Naive thymus-derived CD4-positive, alpha-beta T cell (primary cell): ENCODE results near the gene TST. TPM values are rescaled to one million over a fixed set of nuclear protein-coding genes. Genes with fewer than 3 reads are reported as not detected.

Experiments
- ATAC-seq: fragments of 150-1000 bp; cut with Tn5 transposase; 2 replicates; pipeline ENCODE4 v1.10.0; 2021; ENCODE audit warnings: mild to moderate bottlenecking, moderate library complexity
- CTCF ChIA-PET: fragments of 350-600 bp; sonication (Branson Sonifier 250); formaldehyde crosslinking; loops from one replicate; lab custom pipeline; 2021; ENCODE audit warnings: antibody characterized with exemption; lab: Charles Lee
- POLR2A ChIA-PET: fragments of 350-600 bp; sonication (Branson Sonifier 250); formaldehyde crosslinking; loops from one replicate; lab custom pipeline; 2021; ENCODE audit warnings: antibody characterized with exemption, inconsistent platforms; lab: Charles Lee
- DNase-seq, 9 donors: peaks; one replicate each; pipeline versions ENCODE4 v3.0.0 to v3.0.0-alpha.2; 2020 to 2022; ENCODE audit warnings: mixed read lengths in 1 of 9
- H3K27ac ChIP-seq: one replicate; pipeline ENCODE4 v1.7.0; 2013; ENCODE audit warnings: mild to moderate bottlenecking, low read depth, low read length, moderate library complexity
- H3K27me3 ChIP-seq, 2 donors: one replicate each; pipeline ENCODE4 v1.7.0; 2013; ENCODE audit warnings: low read length in 2 of 2, mild to moderate bottlenecking in 2 of 2, moderate library complexity in 2 of 2; ENCODE audit not compliant: control insufficient read depth in 2 of 2, insufficient read depth in 2 of 2
- H3K36me3 ChIP-seq, 3 experiments: 1 replicate in 2 of 3; 2 replicates in 1 of 3; pipeline ENCODE4 v1.7.0; 2013; ENCODE audit warnings: low read length in 3 of 3, mild to moderate bottlenecking in 3 of 3, moderate library complexity in 1 of 3; ENCODE audit not compliant: insufficient read depth in 3 of 3, control insufficient read depth in 2 of 3
- H3K4me1 ChIP-seq, 2 donors: one replicate each; pipeline ENCODE4 v1.7.0; 2013; ENCODE audit warnings: low read length in 2 of 2, mild to moderate bottlenecking in 2 of 2, moderate library complexity in 1 of 2; ENCODE audit not compliant: control insufficient read depth in 2 of 2, insufficient read depth in 2 of 2
- H3K4me3 ChIP-seq: 2 replicates; pipeline ENCODE4 v1.7.0; 2013; ENCODE audit warnings: mild to moderate bottlenecking, low read length
- H3K9me3 ChIP-seq, 3 experiments: 1 replicate in 2 of 3; 2 replicates in 1 of 3; pipeline ENCODE4 v1.7.0; 2013; ENCODE audit warnings: low read length in 3 of 3; ENCODE audit not compliant: control insufficient read depth in 2 of 3
- H3K27ac Mint-ChIP-seq, 9 donors: one replicate each; pipeline ENCODE4 v1.8.0; 2020 to 2022; ENCODE audit warnings: mixed read lengths in 9 of 9, mild to moderate bottlenecking in 8 of 9, moderate library complexity in 5 of 9, inconsistent platforms in 2 of 9
- H3K27me3 Mint-ChIP-seq, 5 donors: one replicate each; pipeline ENCODE4 v1.8.0; 2021 to 2022; ENCODE audit warnings: mixed read lengths in 5 of 5, mild to moderate bottlenecking in 1 of 5
- H3K36me3 Mint-ChIP-seq, 5 donors: one replicate each; pipeline ENCODE4 v1.8.0; 2020 to 2022; ENCODE audit warnings: mixed read lengths in 5 of 5, mild to moderate bottlenecking in 3 of 5, inconsistent platforms in 1 of 5
- H3K4me1 Mint-ChIP-seq, 7 donors: one replicate each; pipeline ENCODE4 v1.8.0; 2020 to 2022; ENCODE audit warnings: mixed read lengths in 7 of 7, mild to moderate bottlenecking in 3 of 7, inconsistent platforms in 1 of 7
- H3K4me3 Mint-ChIP-seq, 10 donors: one replicate each; pipeline ENCODE4 v1.8.0; 2020 to 2022; ENCODE audit warnings: mild to moderate bottlenecking in 10 of 10, mixed read lengths in 10 of 10, moderate library complexity in 6 of 10, inconsistent platforms in 2 of 10
- H3K9me3 Mint-ChIP-seq, 11 donors: one replicate each; pipeline ENCODE4 v1.8.0; 2020 to 2022; ENCODE audit warnings: mixed read lengths in 11 of 11, mild to moderate bottlenecking in 4 of 11, inconsistent platforms in 1 of 11, moderate library complexity in 1 of 11
- intact Hi-C, 2 donors: fragments of 100-400 bp; cut with micrococcal nuclease; formaldehyde crosslinking; loops; one replicate each; pipeline ENCODE4 v1.15.1; 2023
- polyA plus RNA-seq, 2 donors: library from polyadenylated mRNA; unstranded; fragments of 300-500 nt; fragmentation: Illumina TruSeq; gene quantifications; one replicate each; pipeline ENCODE4 v1.2.3, GENCODE V29; 2021
- total RNA-seq, 6 experiments: library from RNA in 5 of 6; stranded (reverse) in 5 of 6; gene quantifications; 1 replicate in 5 of 6; 2 replicates in 1 of 6; pipeline ENCODE4 v1.2.3 and lab custom pipeline; 2021 to 2026

TST gene
- total and polyA plus RNA-seq, 7 experiments from 2014 or later: 0.22 to 6.1 (median 0.43) TPM; not detected in 1

DNA sequence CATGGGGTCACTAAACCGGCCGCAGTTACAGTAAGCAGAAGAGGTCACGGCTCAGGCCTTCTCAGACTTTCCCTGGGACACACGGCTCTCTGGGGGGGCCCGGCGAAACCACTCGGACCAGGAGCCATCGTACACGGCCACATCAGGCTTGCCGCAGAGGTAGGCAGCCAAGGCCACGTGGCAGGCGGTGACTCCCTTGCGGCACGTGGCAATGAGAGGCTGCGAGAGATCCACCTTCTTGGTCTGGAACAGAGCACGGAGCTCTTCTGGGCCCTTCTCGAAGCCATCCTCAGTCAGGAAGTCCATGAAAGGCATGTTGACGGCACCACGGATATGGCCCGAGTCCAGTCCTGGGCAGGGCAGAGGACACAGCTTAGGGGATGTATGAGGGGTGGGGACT lies 8.3 kb downstream of the TST start:
- CTCF ChIA-PET: no interaction called here
- Histone ChIP-seq H3K27ac (no peak overlapping the region), H3K4me1 (no peaks in the 10 kb centered on the region), H3K9me3 (no peaks in the 10 kb centered on the region), H3K4me3 (no peak overlapping the region), H3K27me3 (no peaks in the 10 kb centered on the region), H3K36me3 (no peaks in the 10 kb centered on the region)
- intact Hi-C loops: no loop called here
- H3K9me3 Mint-ChIP-seq: no peaks in the 10 kb centered on the region
- peaks cover 0 to 3% (median 0%) of the 10 kb centered on the region in 5 donors for H3K36me3 Mint-ChIP-seq
- ATAC-seq: no peak
- peaks cover 0 to 34% (median 15%) of the 10 kb centered on the region in 5 donors for H3K27me3 Mint-ChIP-seq
- peaks cover 0 to 9% (median 0%) of the 10 kb centered on the region in 7 donors for H3K4me1 Mint-ChIP-seq
- H3K27ac Mint-ChIP-seq: peak overlapping the region in 1 of 9 donors; percentile 36
- POLR2A ChIA-PET: no interaction called here
- no peak overlapping the region for H3K4me3 Mint-ChIP-seq
- DNase-seq: no peak

DNA sequence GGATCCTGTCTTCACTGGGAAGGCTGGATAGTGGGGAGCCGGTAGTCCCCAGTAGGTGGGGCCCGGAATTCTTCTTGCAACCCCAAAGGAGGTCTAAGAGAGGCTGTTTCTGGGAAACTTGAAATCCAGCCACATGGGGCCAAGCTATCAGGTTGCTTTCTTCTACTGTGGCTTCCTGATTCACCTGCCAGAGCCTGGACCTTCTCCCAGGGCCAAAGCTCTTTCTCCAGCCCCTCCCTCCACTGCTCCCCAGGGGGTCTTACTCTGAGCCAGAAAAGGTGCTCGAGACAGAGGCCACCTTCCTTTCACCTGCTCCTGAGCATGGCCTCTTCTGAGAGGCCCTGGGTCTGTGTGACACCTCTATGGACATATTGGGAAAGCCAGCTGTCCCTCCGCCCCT lies 9.1 kb downstream of the TST start:
- Histone ChIP-seq H3K27ac (no peak overlapping the region), H3K4me3 (no peak overlapping the region), H3K4me1 (no peaks in the 10 kb centered on the region), H3K9me3 (no peaks in the 10 kb centered on the region), H3K27me3 (no peaks in the 10 kb centered on the region), H3K36me3 (no peaks in the 10 kb centered on the region)
- ATAC-seq (no peak), DNase-seq (no peak)
- CTCF ChIA-PET: no interaction called here
- Mint-ChIP-seq H3K27me3 (peaks cover 0 to 41% (median 19%) of the 10 kb centered on the region in 5 donors), H3K4me1 (peaks cover 0 to 9% (median 0%) of the 10 kb centered on the region in 7 donors), H3K9me3 (peaks cover 0 to 2% (median 0%) of the 10 kb centered on the region in 11 donors), H3K4me3 (no peak overlapping the region), H3K36me3 (peaks cover 0 to 3% (median 0%) of the 10 kb centered on the region in 5 donors), H3K27ac (no peak overlapping the region)
- POLR2A ChIA-PET: no interaction called here
- intact Hi-C loops: no loop called here

DNA sequence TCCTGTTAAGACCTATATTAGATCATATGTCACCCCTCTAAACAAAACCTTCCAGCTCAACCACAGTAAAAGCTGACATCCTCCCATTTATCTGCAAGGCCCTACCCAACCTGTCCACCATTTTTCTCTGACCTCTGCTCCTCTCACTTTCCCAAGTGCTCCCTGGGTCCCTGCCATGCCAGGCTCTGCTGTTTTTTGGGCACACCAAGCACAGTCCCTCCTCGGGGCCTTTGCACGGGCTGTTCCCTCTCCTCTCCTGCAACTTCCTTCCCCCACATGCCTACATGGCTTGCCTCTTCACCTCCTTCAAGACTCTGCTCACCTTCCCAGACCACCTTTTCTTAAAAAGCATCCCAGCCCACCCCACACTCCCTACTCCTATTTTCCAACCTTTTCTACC lies 9.8 kb downstream of the TST start:
- Mint-ChIP-seq H3K4me3 (no peak overlapping the region), H3K4me1 (peaks cover 0 to 9% (median 0%) of the 10 kb centered on the region in 7 donors), H3K27ac (no peak overlapping the region), H3K36me3 (peaks cover 0 to 3% (median 0%) of the 10 kb centered on the region in 5 donors), H3K27me3 (peaks cover 0 to 43% (median 19%) of the 10 kb centered on the region in 5 donors), H3K9me3 (peaks cover 0 to 4% (median 0%) of the 10 kb centered on the region in 11 donors)
- DNase-seq: no peak
- no peak for ATAC-seq
- Histone ChIP-seq H3K9me3 (no peaks in the 10 kb centered on the region), H3K4me1 (no peaks in the 10 kb centered on the region), H3K36me3 (no peaks in the 10 kb centered on the region), H3K27ac (no peak overlapping the region), H3K27me3 (no peaks in the 10 kb centered on the region), H3K4me3 (no peak overlapping the region)
- ChIA-PET CTCF (interaction anchor here (1.6 kb wide), 1 partner anchor 12 kb away, joined by 4 read pairs; no protein-coding TSS in a partner anchor), POLR2A (no interaction called here)
- intact Hi-C loops: no loop called here

DNA sequence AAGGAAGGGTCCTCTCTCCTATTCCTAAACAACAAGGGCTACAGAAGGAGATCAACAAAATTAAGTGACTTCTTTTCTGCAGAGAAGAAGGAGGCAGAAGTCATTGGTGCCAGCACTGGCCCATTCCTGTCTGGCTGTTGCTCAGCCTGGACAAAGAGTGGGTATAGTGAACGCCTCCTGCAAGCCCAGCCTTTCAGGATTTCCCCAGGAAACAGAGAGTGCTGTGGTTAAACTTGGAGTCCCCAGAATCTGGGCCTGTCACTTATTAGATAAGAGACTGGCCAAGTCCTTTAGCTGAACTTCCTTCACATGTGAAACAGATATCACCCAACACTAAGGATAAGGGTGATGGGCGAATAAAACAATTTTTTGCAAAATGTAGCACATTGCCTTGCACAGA lies 10.9 kb downstream of the TST start:
- H3K36me3 ChIP-seq: no peaks in the 10 kb centered on the region
- CTCF ChIA-PET: interaction anchor here (0.5 to 1.6 kb wide), 3 partner anchors 13 to 235 kb away, joined by 3 to 5 read pairs (median 4); no protein-coding TSS in a partner anchor
- no peak overlapping the region for H3K4me3 ChIP-seq
- DNase-seq (no peak), ATAC-seq (no peak)
- Mint-ChIP-seq H3K27ac (no peak overlapping the region), H3K27me3 (peaks cover 1 to 50% (median 19%) of the 10 kb centered on the region in 5 donors), H3K9me3 (peaks cover 0 to 4% (median 0%) of the 10 kb centered on the region in 11 donors), H3K4me3 (no peak overlapping the region), H3K36me3 (peaks cover 0 to 3% (median 0%) of the 10 kb centered on the region in 5 donors), H3K4me1 (peaks cover 0 to 9% (median 0%) of the 10 kb centered on the region in 7 donors)
- POLR2A ChIA-PET: no interaction called here
- no peaks in the 10 kb centered on the region for H3K4me1 ChIP-seq
- H3K9me3 ChIP-seq: no peaks in the 10 kb centered on the region
- no peak overlapping the region for H3K27ac ChIP-seq
- no peaks in the 10 kb centered on the region for H3K27me3 ChIP-seq
- intact Hi-C loops: no loop called here

DNA sequence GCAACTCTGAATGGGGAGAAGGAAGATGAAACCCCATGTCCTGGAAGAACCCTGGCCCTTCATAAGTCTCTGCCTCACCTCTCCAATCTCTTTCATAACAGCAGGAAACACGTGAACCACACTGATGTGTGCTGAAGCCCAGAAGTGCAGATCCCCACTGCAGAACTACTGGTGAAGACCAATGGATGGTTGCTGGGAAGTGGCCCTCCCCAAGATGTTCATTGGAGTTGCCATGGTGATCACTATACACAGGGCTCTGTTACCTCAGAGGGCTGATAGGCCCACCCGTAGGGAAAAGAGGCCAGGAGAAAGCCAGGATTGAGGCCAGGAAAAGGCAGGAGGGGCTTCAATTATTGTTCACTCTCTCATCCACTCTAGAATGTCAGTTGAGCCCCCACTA lies 11.6 kb downstream of the TST start:
- ChIA-PET CTCF (interaction anchor here (0.7 kb wide), 1 partner anchor 17 kb away, joined by 3 read pairs; no protein-coding TSS in a partner anchor), POLR2A (no interaction called here)
- Histone ChIP-seq H3K27me3 (no peaks in the 10 kb centered on the region), H3K4me1 (no peaks in the 10 kb centered on the region), H3K9me3 (no peaks in the 10 kb centered on the region), H3K27ac (no peak overlapping the region), H3K36me3 (no peaks in the 10 kb centered on the region), H3K4me3 (no peak overlapping the region)
- DNase-seq: no peak
- peaks cover 0 to 9% (median 0%) of the 10 kb centered on the region in 7 donors for H3K4me1 Mint-ChIP-seq
- peaks cover 5 to 51% (median 19%) of the 10 kb centered on the region in 5 donors for H3K27me3 Mint-ChIP-seq
- H3K36me3 Mint-ChIP-seq: peaks cover 0 to 3% (median 0%) of the 10 kb centered on the region in 5 donors
- no peak overlapping the region for H3K27ac Mint-ChIP-seq
- no peak for ATAC-seq
- H3K9me3 Mint-ChIP-seq: peaks cover 0 to 4% (median 0%) of the 10 kb centered on the region in 11 donors
- intact Hi-C loops: no loop called here
- no peak overlapping the region for H3K4me3 Mint-ChIP-seq

GRCh38 chr22:37002633-37003032 lies 16.6 kb downstream of the TST start:
- CTCF ChIA-PET: no interaction called here
- Histone ChIP-seq H3K27ac (no peak overlapping the region), H3K27me3 (no peaks in the 10 kb centered on the region), H3K9me3 (no peaks in the 10 kb centered on the region), H3K4me3 (no peak overlapping the region), H3K36me3 (no peaks in the 10 kb centered on the region), H3K4me1 (no peaks in the 10 kb centered on the region)
- Mint-ChIP-seq H3K4me1 (peaks cover 0 to 2% (median 0%) of the 10 kb centered on the region in 7 donors), H3K9me3 (peaks cover 0 to 4% (median 0%) of the 10 kb centered on the region in 11 donors), H3K36me3 (peaks cover 0 to 3% (median 0%) of the 10 kb centered on the region in 5 donors), H3K27me3 (peaks cover 5 to 33% (median 18%) of the 10 kb centered on the region in 5 donors), H3K4me3 (no peak overlapping the region), H3K27ac (no peak overlapping the region)
- no peak for ATAC-seq
- intact Hi-C loops: no loop called here
- no peak for DNase-seq
- POLR2A ChIA-PET: no interaction called here

DNA sequence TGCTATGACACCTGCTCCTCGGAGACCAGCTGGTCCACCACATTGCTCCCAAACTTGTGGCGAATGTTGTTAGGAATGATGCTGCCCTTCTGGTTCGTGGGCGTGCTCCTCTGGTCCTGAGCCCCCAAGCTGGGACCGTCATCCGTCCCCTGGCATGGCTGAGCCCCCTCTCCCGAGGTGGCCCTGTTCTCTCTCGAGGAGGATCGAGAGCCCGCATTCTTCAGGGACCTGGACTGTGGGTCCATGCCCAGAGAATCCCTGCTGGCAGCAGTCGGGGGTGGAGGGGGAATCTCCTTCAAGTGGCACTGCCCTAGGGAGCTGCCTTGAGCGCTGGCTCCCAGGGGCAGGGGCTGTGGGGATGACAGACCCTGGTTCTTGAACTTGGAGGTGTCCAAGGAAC lies 17.4 kb downstream of the TST start:
- no peaks in the 10 kb centered on the region for H3K27me3 ChIP-seq
- H3K36me3 ChIP-seq: no peaks in the 10 kb centered on the region
- H3K4me3 ChIP-seq: no peak overlapping the region
- no peak overlapping the region for H3K27ac ChIP-seq
- H3K27me3 Mint-ChIP-seq: peaks cover 5 to 32% (median 18%) of the 10 kb centered on the region in 5 donors
- H3K4me1 Mint-ChIP-seq: peaks cover 0 to 2% (median 0%) of the 10 kb centered on the region in 7 donors
- H3K9me3 Mint-ChIP-seq: peaks cover 0 to 4% (median 0%) of the 10 kb centered on the region in 11 donors
- no peak overlapping the region for H3K27ac Mint-ChIP-seq
- H3K4me3 Mint-ChIP-seq: no peak overlapping the region
- peaks cover 0 to 2% (median 0%) of the 10 kb centered on the region in 5 donors for H3K36me3 Mint-ChIP-seq
- ChIA-PET CTCF (no interaction called here), POLR2A (no interaction called here)
- DNase-seq (no peak), ATAC-seq (no peak)
- intact Hi-C loops: no loop called here
- no peaks in the 10 kb centered on the region for H3K4me1 ChIP-seq
- H3K9me3 ChIP-seq: no peaks in the 10 kb centered on the region
